HCT116 (cell line): ENCODE measurements around the gene PPM1H. TPM values are rescaled to one million over a fixed set of nuclear protein-coding genes. Genes with fewer than 3 reads are reported as not detected.

Experiments used
- ATAC-seq: fragments of 200-7000 bp; cut with Tn5 transposase; 2 replicates; pipeline ENCODE4 v1.9.1; 2020; ENCODE audit warnings: mild to moderate bottlenecking, moderate library complexity
- BruUV-seq: library from RNA; stranded (reverse); fragments of 400-500 nt; replicated peaks from 2 replicates; lab custom pipeline; 2021; lab: Mats Ljungman, UMichigan
- CTCF ChIA-PET: fragments of 300-600 bp; sonication (Branson Sonifier 250); formaldehyde crosslinking; loops from one replicate; lab custom pipeline; 2021; ENCODE audit warnings: antibody characterized with exemption; lab: Charles Lee
- POLR2A ChIA-PET: fragments of 300-600, 350-600 bp; sonication (Branson Sonifier 250); formaldehyde crosslinking; loops from one replicate; lab custom pipeline; 2021; ENCODE audit warnings: antibody characterized with exemption; lab: Charles Lee
- RAD21 ChIA-PET, 2 experiments: fragments of 300-600 bp; sonication (Branson Sonifier 250); formaldehyde crosslinking; loops; one replicate each; lab custom pipeline; 2023; ENCODE audit warnings: low total read pairs in 2 of 2; ENCODE audit not compliant: uncharacterized antibody in 2 of 2, unreplicated experiment in 2 of 2, low non-redundant PET in 1 of 2; lab: Charles Lee
- DNase-seq: peaks from one replicate; pipeline ENCODE4 v3.0.0-alpha.2; 2010; ENCODE audit warnings: low read depth, low spot score
- H2AFZ ChIP-seq: fragments of 200-600 bp; shearing (Covaris generic), sonication (generic); 2 replicates; pipeline ENCODE4 v1.6.1; 2017; ENCODE audit warnings: low read depth, mixed run types, mixed read lengths, antibody characterized with exemption, low read length; ENCODE audit not compliant: poor library complexity, severe bottlenecking
- H3K27ac ChIP-seq: 2 replicates; pipeline ENCODE4 v1.5.1; 2012; ENCODE audit warnings: low read depth, low read length
- H3K27me3 ChIP-seq: fragments of 200-600 bp; sonication (generic); 2 replicates; pipeline ENCODE4 v1.6.1; 2016; ENCODE audit warnings: mixed run types, low read length, mixed read lengths; ENCODE audit not compliant: insufficient read depth
- H3K36me3 ChIP-seq, 2 experiments: fragments of 200-500 bp in 1 of 2; fragments of 200-600 bp in 1 of 2; sonication (Bioruptor generic) in 1 of 2; sonication (generic) in 1 of 2; 2 replicates each; pipeline versions ENCODE4 v1.5.1 to v1.6.1; 2014 to 2016; ENCODE audit warnings: low read length in 2 of 2, inconsistent platforms in 1 of 2, mixed read lengths in 1 of 2, mixed run types in 1 of 2; ENCODE audit not compliant: insufficient read depth in 2 of 2, control insufficient read depth in 1 of 2
- H3K4me1 ChIP-seq, 2 experiments: fragments of 200-600 bp in 1 of 2; sonication (generic) in 1 of 2; 2 replicates each; pipeline versions ENCODE4 v1.5.1 to v1.6.1; 2012 to 2017; ENCODE audit warnings: low read length in 2 of 2, inconsistent platforms in 1 of 2, mild to moderate bottlenecking in 1 of 2, mixed read lengths in 1 of 2, mixed run types in 1 of 2, moderate library complexity in 1 of 2; ENCODE audit not compliant: insufficient read depth in 2 of 2, control insufficient read depth in 1 of 2
- H3K4me2 ChIP-seq: fragments of 200-600 bp; sonication (generic); 2 replicates; pipeline ENCODE4 v1.6.1; 2017; ENCODE audit warnings: mixed run types, low read length, mixed read lengths
- H3K4me3 ChIP-seq, 2 experiments: fragments of 200-600 bp in 1 of 2; sonication (generic) in 1 of 2; replicated peaks in 1 of 2; 2 replicates each; pipeline ENCODE4 v1.5.1; 2011 to 2016; ENCODE audit warnings: low read length in 2 of 2, control low read depth in 1 of 2, low read depth in 1 of 2, mild to moderate bottlenecking in 1 of 2, mixed read lengths in 1 of 2, mixed run types in 1 of 2
- H3K79me2 ChIP-seq: fragments of 200-600 bp; sonication (generic); 2 replicates; pipeline ENCODE4 v1.6.1; 2017; ENCODE audit warnings: mild to moderate bottlenecking, mixed run types, low read length, moderate library complexity, mixed read lengths; ENCODE audit not compliant: insufficient read depth
- H3K9ac ChIP-seq: fragments of 200-600 bp; sonication (generic); 2 replicates; pipeline ENCODE4 v1.6.1; 2016; ENCODE audit warnings: low read length, mixed read lengths
- H3K9me2 ChIP-seq: fragments of 200-600 bp; sonication (generic), shearing (Covaris generic); 2 replicates; pipeline ENCODE4 v1.6.1; 2017; ENCODE audit warnings: mixed run types, mild to moderate bottlenecking, moderate library complexity; ENCODE audit not compliant: insufficient read depth
- H3K9me3 ChIP-seq, 2 experiments: fragments of 200-500 bp in 1 of 2; fragments of 200-600 bp in 1 of 2; sonication (Bioruptor generic) in 1 of 2; sonication (generic) in 1 of 2; 2 replicates each; pipeline ENCODE4 v1.6.1; 2014 to 2017; ENCODE audit warnings: low read length in 2 of 2, mixed read lengths in 2 of 2, inconsistent platforms in 1 of 2, low read depth in 1 of 2, mild to moderate bottlenecking in 1 of 2, mixed run types in 1 of 2, moderate library complexity in 1 of 2; ENCODE audit not compliant: control insufficient read depth in 1 of 2, insufficient read depth in 1 of 2
- H4K20me1 ChIP-seq: fragments of 200-600 bp; sonication (generic), shearing (Covaris generic); 2 replicates; pipeline ENCODE4 v1.6.1; 2017; ENCODE audit warnings: mixed run types, mild to moderate bottlenecking, moderate library complexity; ENCODE audit not compliant: insufficient read depth
- CEBPB ChIP-seq: IDR thresholded peaks from 2 replicates; pipeline ENCODE4 v1.6.1; 2012; ENCODE audit warnings: low read depth
- EGR1 ChIP-seq: IDR thresholded peaks from 2 replicates; pipeline ENCODE4 v1.6.1; 2012; ENCODE audit warnings: low read depth
- EZH2phosphoT487 ChIP-seq: fragments of 200-600 bp; IDR thresholded peaks from 2 replicates; pipeline ENCODE4 v1.6.1; 2018; ENCODE audit warnings: antibody characterized with exemption, borderline replicate concordance
- JUND ChIP-seq: IDR thresholded peaks from 2 replicates; pipeline ENCODE4 v1.6.1; 2012
- POLR2AphosphoS5 ChIP-seq: IDR thresholded peaks from 2 replicates; pipeline ENCODE4 v1.6.1; 2011; ENCODE audit warnings: mild to moderate bottlenecking, low read depth, low read length, moderate library complexity
- RAD21 ChIP-seq: IDR thresholded peaks from 2 replicates; pipeline ENCODE4 v1.6.1; 2012; ENCODE audit warnings: low read depth, mild to moderate bottlenecking
- SRF ChIP-seq: IDR thresholded peaks from 2 replicates; pipeline ENCODE4 v1.6.1; 2012; ENCODE audit warnings: low read depth
- TCF7L2 ChIP-seq: IDR thresholded peaks from 2 replicates; pipeline ENCODE4 v1.7.0; 2011; ENCODE audit warnings: borderline replicate concordance, inconsistent platforms; ENCODE audit not compliant: insufficient read depth, insufficient read length; ENCODE audit errors: extremely low read depth
- YY1 ChIP-seq: IDR thresholded peaks from 2 replicates; pipeline ENCODE4 v1.6.1; 2011; ENCODE audit warnings: low read length, low read depth, moderate library complexity, mild to moderate bottlenecking; ENCODE audit not compliant: insufficient replicate concordance; ENCODE audit errors: extremely low read depth
- ZFX ChIP-seq: fragments of 450-650 bp; IDR thresholded peaks from 2 replicates; pipeline ENCODE4 v1.6.1; 2017
- ZNF274 ChIP-seq: fragments of 200-500 bp; sonication (Bioruptor generic); IDR thresholded peaks from 2 replicates; pipeline ENCODE4 v1.6.1; 2014; ENCODE audit warnings: mild to moderate bottlenecking, low read depth, low read length, inconsistent platforms
- intact Hi-C: fragments of 100-400 bp; cut with micrococcal nuclease; formaldehyde crosslinking; loops from 2 replicates; pipeline ENCODE4 v1.10.0; 2022
- total RNA-seq: library from RNA; stranded (reverse); gene quantifications from one replicate; pipeline ENCODE4 v1.2.1, GENCODE V29; 2021; ENCODE audit not compliant: unreplicated experiment
- TF ChIP-seq, protein P1 (sequence below): IDR thresholded peaks from 2 replicates; pipeline ENCODE4 v1.6.1; 2012
- TF ChIP-seq, protein P2 (sequence below): IDR thresholded peaks from 2 replicates; pipeline ENCODE4 v1.6.1; 2012; ENCODE audit warnings: low read depth
- TF ChIP-seq, protein P3 (sequence below): IDR thresholded peaks from 2 replicates; pipeline ENCODE4 v1.6.1; 2011; ENCODE audit warnings: mild to moderate bottlenecking, low read length, moderate library complexity; ENCODE audit not compliant: insufficient replicate concordance; ENCODE audit errors: extremely low read depth

The PPM1H gene
- total RNA-seq, 1 experiment from 2014 or later, result 8.0 TPM

DNA sequence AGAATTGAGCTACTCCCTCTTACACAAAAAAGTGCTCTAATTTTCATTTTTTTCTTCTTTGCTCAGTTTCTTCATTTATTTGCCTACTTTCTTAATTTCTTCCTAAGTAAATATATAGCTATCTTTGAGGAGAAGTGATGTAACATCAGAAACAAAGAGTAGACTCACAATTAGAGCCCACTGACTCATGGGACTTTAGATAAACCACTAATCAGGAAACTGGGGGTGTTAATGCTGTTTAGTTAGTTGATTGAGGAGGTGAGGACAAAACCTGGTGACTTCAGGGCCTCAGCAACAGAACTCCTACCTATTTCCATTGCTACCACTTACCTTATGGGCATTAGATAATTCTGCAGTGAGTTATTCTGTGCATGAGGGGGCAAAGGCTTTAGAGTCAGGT, 316.6 kb downstream of the PPM1H start:
- intact Hi-C loops, result no loop called here
- Histone ChIP-seq H3K9ac (no peak overlapping the region), H2AFZ (no peak overlapping the region), H3K9me3 (no peaks in the 10 kb centered on the region), H3K27me3 (no peaks in the 10 kb centered on the region), H3K9me2 (no peaks in the 10 kb centered on the region), H3K4me1 (no peaks in the 10 kb centered on the region), H3K4me2 (no peak overlapping the region), H3K36me3 (no peaks in the 10 kb centered on the region), H3K4me3 (no peak overlapping the region), H4K20me1 (no peaks in the 10 kb centered on the region), H3K79me2 (no peaks in the 10 kb centered on the region), H3K27ac (no peak overlapping the region)
- ChIA-PET RAD21 (no interaction called here), CTCF (no interaction called here), POLR2A (interaction anchor here (0.7 kb wide), 1 partner anchor 15 kb away, joined by 3 read pairs; no protein-coding TSS in a partner anchor)
- ATAC-seq (no peak), DNase-seq (no peak)
- no TSS peak for BruUV-seq
- TF ChIP-seq ZNF274 (no peak), JUND (no peak)

DNA sequence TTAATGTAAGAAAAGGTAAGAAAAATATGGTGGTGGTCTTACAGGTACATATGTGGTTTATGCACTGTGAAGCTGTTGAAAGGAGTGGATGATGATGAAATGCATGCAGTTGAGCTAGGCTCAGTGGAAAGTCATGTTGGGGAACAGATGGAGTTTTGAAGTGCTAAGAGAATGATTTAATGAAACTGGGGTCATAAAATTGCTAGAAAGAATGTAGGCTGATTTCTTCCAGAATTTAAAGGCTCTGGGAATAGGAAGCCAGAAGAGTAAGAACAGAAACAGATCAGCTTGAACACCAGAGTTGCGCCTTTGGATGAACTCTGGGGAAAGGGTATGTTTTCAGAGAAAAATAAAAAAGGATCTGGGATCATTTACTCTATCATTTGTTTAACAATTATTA, 321.9 kb downstream of the PPM1H start:
- Histone ChIP-seq H3K9me2 (no peaks in the 10 kb centered on the region), H3K27ac (no peak overlapping the region), H3K4me1 (no peaks in the 10 kb centered on the region), H3K9ac (no peak overlapping the region), H3K4me3 (no peak overlapping the region), H3K27me3 (no peaks in the 10 kb centered on the region), H3K79me2 (no peaks in the 10 kb centered on the region), H3K36me3 (no peaks in the 10 kb centered on the region), H3K9me3 (no peaks in the 10 kb centered on the region), H4K20me1 (no peaks in the 10 kb centered on the region), H2AFZ (no peak overlapping the region), H3K4me2 (no peak overlapping the region)
- ATAC-seq, result no peak
- DNase-seq, result no peak
- ChIA-PET RAD21 (no interaction called here), POLR2A (no interaction called here), CTCF (no interaction called here)
- intact Hi-C loops, result no loop called here
- no TSS peak for BruUV-seq
- TF ChIP-seq, protein P1, sequence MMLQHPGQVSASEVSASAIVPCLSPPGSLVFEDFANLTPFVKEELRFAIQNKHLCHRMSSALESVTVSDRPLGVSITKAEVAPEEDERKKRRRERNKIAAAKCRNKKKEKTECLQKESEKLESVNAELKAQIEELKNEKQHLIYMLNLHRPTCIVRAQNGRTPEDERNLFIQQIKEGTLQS, result no peak
- TF ChIP-seq JUND (no peak), SRF (no peak), RAD21 (no peak), CEBPB (no peak), YY1 (no peak), EGR1 (no peak), EZH2phosphoT487 (no peak), ZFX (no peak), TCF7L2 (no peak), POLR2AphosphoS5 (no peak)
- TF ChIP-seq, protein P2, sequence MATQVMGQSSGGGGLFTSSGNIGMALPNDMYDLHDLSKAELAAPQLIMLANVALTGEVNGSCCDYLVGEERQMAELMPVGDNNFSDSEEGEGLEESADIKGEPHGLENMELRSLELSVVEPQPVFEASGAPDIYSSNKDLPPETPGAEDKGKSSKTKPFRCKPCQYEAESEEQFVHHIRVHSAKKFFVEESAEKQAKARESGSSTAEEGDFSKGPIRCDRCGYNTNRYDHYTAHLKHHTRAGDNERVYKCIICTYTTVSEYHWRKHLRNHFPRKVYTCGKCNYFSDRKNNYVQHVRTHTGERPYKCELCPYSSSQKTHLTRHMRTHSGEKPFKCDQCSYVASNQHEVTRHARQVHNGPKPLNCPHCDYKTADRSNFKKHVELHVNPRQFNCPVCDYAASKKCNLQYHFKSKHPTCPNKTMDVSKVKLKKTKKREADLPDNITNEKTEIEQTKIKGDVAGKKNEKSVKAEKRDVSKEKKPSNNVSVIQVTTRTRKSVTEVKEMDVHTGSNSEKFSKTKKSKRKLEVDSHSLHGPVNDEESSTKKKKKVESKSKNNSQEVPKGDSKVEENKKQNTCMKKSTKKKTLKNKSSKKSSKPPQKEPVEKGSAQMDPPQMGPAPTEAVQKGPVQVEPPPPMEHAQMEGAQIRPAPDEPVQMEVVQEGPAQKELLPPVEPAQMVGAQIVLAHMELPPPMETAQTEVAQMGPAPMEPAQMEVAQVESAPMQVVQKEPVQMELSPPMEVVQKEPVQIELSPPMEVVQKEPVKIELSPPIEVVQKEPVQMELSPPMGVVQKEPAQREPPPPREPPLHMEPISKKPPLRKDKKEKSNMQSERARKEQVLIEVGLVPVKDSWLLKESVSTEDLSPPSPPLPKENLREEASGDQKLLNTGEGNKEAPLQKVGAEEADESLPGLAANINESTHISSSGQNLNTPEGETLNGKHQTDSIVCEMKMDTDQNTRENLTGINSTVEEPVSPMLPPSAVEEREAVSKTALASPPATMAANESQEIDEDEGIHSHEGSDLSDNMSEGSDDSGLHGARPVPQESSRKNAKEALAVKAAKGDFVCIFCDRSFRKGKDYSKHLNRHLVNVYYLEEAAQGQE, result no peak
- TF ChIP-seq, protein P3, sequence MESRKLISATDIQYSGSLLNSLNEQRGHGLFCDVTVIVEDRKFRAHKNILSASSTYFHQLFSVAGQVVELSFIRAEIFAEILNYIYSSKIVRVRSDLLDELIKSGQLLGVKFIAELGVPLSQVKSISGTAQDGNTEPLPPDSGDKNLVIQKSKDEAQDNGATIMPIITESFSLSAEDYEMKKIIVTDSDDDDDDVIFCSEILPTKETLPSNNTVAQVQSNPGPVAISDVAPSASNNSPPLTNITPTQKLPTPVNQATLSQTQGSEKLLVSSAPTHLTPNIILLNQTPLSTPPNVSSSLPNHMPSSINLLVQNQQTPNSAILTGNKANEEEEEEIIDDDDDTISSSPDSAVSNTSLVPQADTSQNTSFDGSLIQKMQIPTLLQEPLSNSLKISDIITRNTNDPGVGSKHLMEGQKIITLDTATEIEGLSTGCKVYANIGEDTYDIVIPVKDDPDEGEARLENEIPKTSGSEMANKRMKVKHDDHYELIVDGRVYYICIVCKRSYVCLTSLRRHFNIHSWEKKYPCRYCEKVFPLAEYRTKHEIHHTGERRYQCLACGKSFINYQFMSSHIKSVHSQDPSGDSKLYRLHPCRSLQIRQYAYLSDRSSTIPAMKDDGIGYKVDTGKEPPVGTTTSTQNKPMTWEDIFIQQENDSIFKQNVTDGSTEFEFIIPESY, result no peak
- TF ChIP-seq, all 23 proteins: peak for 0
